ENCODE results near the gene SLC22A17.

GRCh38 chr14:23365732-23366425, 13.2 kb upstream of the SLC22A17 start:
- TF ChIP-seq CTCF (conservative IDR thresholded peaks at IDR 0.05) = no peak
- no peak for TF ChIP-seq EZH2 (IDR thresholded peaks at IDR 0.05; ENCODE audit: low read depth)
